HG02870 (cell line): ENCODE data around the gene EIF4G3.
"Not testable (repeated sequence)": the region's sequence is repeated elsewhere in the genome, so short reads cannot be mapped to it uniquely, and the experiment has no call there.

Experiments
- ATAC-seq: cut with Tn5 transposase; IDR thresholded peaks from one replicate; pipeline ENCODE4 v1.9.1; 2021; ENCODE audit warnings: mild to moderate bottlenecking, moderate library complexity; ENCODE audit not compliant: unreplicated experiment

Gene EIF4G3

GRCh38 chr1:21069549-21069948 is 107.1 kb downstream of the EIF4G3 start:
- no peak for ATAC-seq

GRCh38 chr1:21068937-21069336 is 107.8 kb downstream of the EIF4G3 start:
- no peak for ATAC-seq

GRCh38 chr1:21067551-21068227 is 109.0 kb downstream of the EIF4G3 start:
- ATAC-seq, result no peak

- no peak for ATAC-seq
These were observed 110.2 kb downstream of the EIF4G3 start for GRCh38 chr1:21066356-21067012.

- ATAC-seq, result no peak
These were observed 110.8 kb downstream of the EIF4G3 start for GRCh38 chr1:21065851-21066250.

- no peak for ATAC-seq
These were observed 112.6 kb downstream of the EIF4G3 start for GRCh38 chr1:21064057-21064456.

- ATAC-seq, result no peak
These were observed 116.2 kb downstream of the EIF4G3 start for GRCh38 chr1:21060523-21060922.

GRCh38 chr1:21059021-21059420 is 117.7 kb downstream of the EIF4G3 start:
- ATAC-seq, result no peak

GRCh38 chr1:21058035-21058793 is 118.5 kb downstream of the EIF4G3 start:
- no peak for ATAC-seq

GRCh38 chr1:21053189-21053928 is 123.3 kb downstream of the EIF4G3 start:
- not testable (repeated sequence) for ATAC-seq

- no peak for ATAC-seq
These were observed 124.7 kb downstream of the EIF4G3 start for GRCh38 chr1:21052034-21052433.

GRCh38 chr1:21051177-21051825 is 125.4 kb downstream of the EIF4G3 start:
- ATAC-seq, result no peak

GRCh38 chr1:21050031-21050430 is 126.7 kb downstream of the EIF4G3 start:
- no peak for ATAC-seq

GRCh38 chr1:21048462-21048861 is 128.2 kb downstream of the EIF4G3 start:
- ATAC-seq, result no peak

- no peak for ATAC-seq
These were observed 130.6 kb downstream of the EIF4G3 start for GRCh38 chr1:21046132-21046531.

- no peak for ATAC-seq
These were observed 131.3 kb downstream of the EIF4G3 start for GRCh38 chr1:21045351-21045750.

GRCh38 chr1:21042929-21043605 is 133.6 kb downstream of the EIF4G3 start:
- ATAC-seq, result no peak

- no peak for ATAC-seq
These were observed 135.2 kb downstream of the EIF4G3 start for GRCh38 chr1:21041541-21041940.

GRCh38 chr1:21037091-21037490 is 139.6 kb downstream of the EIF4G3 start:
- no peak for ATAC-seq

GRCh38 chr1:21035794-21036193 is 140.9 kb downstream of the EIF4G3 start:
- no peak for ATAC-seq
